Endometrium (tissue), 2 donors: ENCODE measurements around the gene TGFBRAP1.

Experiments
- FAIRE-seq: peaks from 2 replicates; lab custom pipeline; 2012; peaks lifted over from hg19 to GRCh38; lab: Jason Lieb, UNC
- donor health status: control.
- donor health status: control.

Gene TGFBRAP1

GRCh38 chr2:105315314-105315713 lies 14.2 kb downstream of the TGFBRAP1 start:
- no peak for FAIRE-seq

- no peak for FAIRE-seq
These were observed 15.7 kb downstream of the TGFBRAP1 start for GRCh38 chr2:105313877-105314276.

GRCh38 chr2:105309147-105309545 lies 20.4 kb downstream of the TGFBRAP1 start:
- FAIRE-seq = no peak

- no peak for FAIRE-seq
These were observed 21.0 kb downstream of the TGFBRAP1 start for GRCh38 chr2:105308382-105309146.

- FAIRE-seq = no peak
These were observed 21.6 kb downstream of the TGFBRAP1 start for GRCh38 chr2:105307962-105308361.

GRCh38 chr2:105307550-105307949 lies 22.0 kb downstream of the TGFBRAP1 start:
- FAIRE-seq = no peak

GRCh38 chr2:105307146-105307545 lies 22.4 kb downstream of the TGFBRAP1 start:
- FAIRE-seq = no peak

- FAIRE-seq = no peak
These were observed 27.9 kb downstream of the TGFBRAP1 start for GRCh38 chr2:105301646-105302045.

GRCh38 chr2:105299290-105299689 lies 30.2 kb downstream of the TGFBRAP1 start:
- FAIRE-seq = no peak

- no peak for FAIRE-seq
These were observed 31.5 kb downstream of the TGFBRAP1 start for GRCh38 chr2:105298017-105298416.

GRCh38 chr2:105297216-105297615 lies 32.3 kb downstream of the TGFBRAP1 start:
- FAIRE-seq = no peak

- no peak for FAIRE-seq
These were observed 33.4 kb downstream of the TGFBRAP1 start for GRCh38 chr2:105296017-105296611.

- FAIRE-seq = no peak
These were observed 34.6 kb downstream of the TGFBRAP1 start for GRCh38 chr2:105294844-105295481.

- FAIRE-seq = no peak
These were observed 35.5 kb downstream of the TGFBRAP1 start for GRCh38 chr2:105294046-105294445.

GRCh38 chr2:105291981-105292380 lies 37.6 kb downstream of the TGFBRAP1 start:
- no peak for FAIRE-seq

- FAIRE-seq = no peak
These were observed 38.4 kb downstream of the TGFBRAP1 start for GRCh38 chr2:105290981-105291660.

GRCh38 chr2:105288133-105288532 lies 41.4 kb downstream of the TGFBRAP1 start:
- no peak for FAIRE-seq

GRCh38 chr2:105287692-105288091 lies 41.8 kb downstream of the TGFBRAP1 start:
- FAIRE-seq = no peak

GRCh38 chr2:105283532-105283931 lies 46.0 kb downstream of the TGFBRAP1 start:
- FAIRE-seq = no peak

- no peak for FAIRE-seq
These were observed 49.3 kb downstream of the TGFBRAP1 start for GRCh38 chr2:105280281-105280680.

GRCh38 chr2:105279126-105279525 lies 50.4 kb downstream of the TGFBRAP1 start:
- no peak for FAIRE-seq

- no peak for FAIRE-seq
These were observed 50.9 kb downstream of the TGFBRAP1 start for GRCh38 chr2:105278654-105279053.

GRCh38 chr2:105274046-105274445 lies 55.5 kb downstream of the TGFBRAP1 start:
- FAIRE-seq = no peak
